HepG2 (cell line): ENCODE results near the gene ECM1. TPM values are rescaled to one million over a fixed set of nuclear protein-coding genes. Genes with fewer than 3 reads are reported as not detected.

Source experiments
- DRAP1 ChIP-seq: IDR thresholded peaks from 2 replicates; pipeline ENCODE4 v1.6.1; 2016; ENCODE audit warnings: missing genetic modification reagents, missing compliant biosample characterization
- FOXP1 ChIP-seq, 2 experiments: fragments of 450-650 bp in 1 of 2; IDR thresholded peaks; 2 replicates each; pipeline ENCODE4 v1.6.1; 2017 to 2018; ENCODE audit warnings: antibody characterized with exemption in 1 of 2
- HMGXB4 ChIP-seq, 2 experiments: sonication (generic) in 1 of 2; formaldehyde crosslinking in 1 of 2; IDR thresholded peaks; 2 replicates each; pipeline versions ENCODE4 v1.4.0 to v1.6.1; 2018 to 2020; ENCODE audit warnings: missing genetic modification reagents in 2 of 2, borderline replicate concordance in 1 of 2, low read depth in 1 of 2, mild to moderate bottlenecking in 1 of 2, missing biosample characterization in 1 of 2
- HNF1B ChIP-seq: sonication (generic); formaldehyde crosslinking; IDR thresholded peaks from 2 replicates; pipeline ENCODE4 v1.5.1; 2020; ENCODE audit warnings: mild to moderate bottlenecking, moderate library complexity, missing genetic modification reagents
- NCOA5 ChIP-seq: sonication (generic); formaldehyde crosslinking; IDR thresholded peaks from 2 replicates; pipeline ENCODE4 v1.4.0; 2020; ENCODE audit warnings: missing genetic modification reagents
- NR2F6 ChIP-seq, 2 experiments: IDR thresholded peaks; 2 replicates each; pipeline ENCODE4 v1.6.1; 2016; ENCODE audit warnings: antibody characterized with exemption in 1 of 2, mild to moderate bottlenecking in 1 of 2
- RBAK ChIP-seq: sonication (generic); formaldehyde crosslinking; IDR thresholded peaks from 2 replicates; pipeline ENCODE4 v1.5.1; 2020; ENCODE audit warnings: mild to moderate bottlenecking, missing genetic modification reagents
- SAP130 ChIP-seq: IDR thresholded peaks from 2 replicates; pipeline ENCODE4 v1.6.1; 2016; ENCODE audit warnings: low read depth
- SOX13 ChIP-seq, 3 experiments: fragments of 450-650 bp in 1 of 3; sonication (generic) in 1 of 3; formaldehyde crosslinking in 1 of 3; IDR thresholded peaks in 2 of 3; conservative IDR thresholded peaks in 1 of 3; 2 replicates each; pipeline versions ENCODE4 v1.5.0 to v1.6.1; 2016 to 2020; ENCODE audit warnings: antibody characterized with exemption in 1 of 3, mild to moderate bottlenecking in 1 of 3, missing compliant biosample characterization in 1 of 3, missing genetic modification reagents in 1 of 3, moderate library complexity in 1 of 3
- ZNF281 ChIP-seq: sonication (generic); formaldehyde crosslinking; IDR thresholded peaks from 2 replicates; pipeline ENCODE4 v1.4.0; 2020; ENCODE audit warnings: missing genetic modification reagents, borderline replicate concordance
- polyA plus RNA-seq, 8 experiments: library from polyadenylated mRNA; depleted of rRNA in 3 of 8; stranded (reverse) in 7 of 8; unstranded in 1 of 8; fragments of >200 nt; fragmentation: Illumina TruSeq in 4 of 8; extraction: Trizol in 4 of 8; gene quantifications; 2 replicates each; pipeline versions ENCODE4 v1.2.1 to v1.2.3, GENCODE V29; 2011 to 2016; ENCODE audit warnings: low read depth in 4 of 8, missing spikeins in 1 of 8, mixed read lengths in 1 of 8; ENCODE audit not compliant: insufficient read depth in 1 of 8
- total RNA-seq, 5 experiments: library from RNA; depleted of rRNA; stranded (reverse); fragments of >200 nt; fragmentation: Illumina TruSeq; extraction: Trizol; gene quantifications; 2 replicates each; pipeline ENCODE4 v1.2.3, GENCODE V29; 2016; ENCODE audit warnings: low read depth in 1 of 5

The ECM1 gene
- total and polyA plus RNA-seq, 2 of the 13 experiments (the other 11 are each of a cell fraction or from before 2014, with no cell fraction given), result 0.42 to 1.0 TPM

- TF ChIP-seq ZNF281 (CRISPR knock-in tag), result no peak
- no peak for TF ChIP-seq SOX13 (IDR thresholded peaks at IDR 0.05)
- TF ChIP-seq SOX13 (CRISPR knock-in tag; conservative IDR thresholded peaks at IDR 0.05 in 1 of 2, IDR thresholded peaks at IDR 0.05 in 1 of 2), result peak in 1 of 2 experiments; percentile 45; a peak in 1 of 4 replicates
- TF ChIP-seq DRAP1, result 0 out of 2 replicates have a peak, but pooled peaks have one; percentile 16
- TF ChIP-seq HNF1B (CRISPR knock-in tag), result 0 out of 2 replicates have a peak, but pooled peaks have one; percentile 18
- TF ChIP-seq NR2F6 (IDR thresholded peaks at IDR 0.05), result 0 out of 2 replicates have a peak, but pooled peaks have one; percentile 33
- TF ChIP-seq NR2F6 (CRISPR knock-in tag; IDR thresholded peaks at IDR 0.05), result no peak
- TF ChIP-seq RBAK (CRISPR knock-in tag), result no peak
- TF ChIP-seq FOXP1 (IDR thresholded peaks at IDR 0.05), result no peak
- TF ChIP-seq FOXP1 (CRISPR knock-in tag; IDR thresholded peaks at IDR 0.05), result peak; percentile 26; the same call in 1 of the 2 replicates
- no peak for TF ChIP-seq NCOA5
- TF ChIP-seq SAP130 (CRISPR knock-in tag), result peak; percentile 53; the same call in 1 of the 2 replicates
- peak in 1 of 2 experiments; percentile 67; a peak in 1 of 4 replicates for TF ChIP-seq HMGXB4 (CRISPR knock-in tag; IDR thresholded peaks at IDR 0.05; ENCODE audit: borderline replicate concordance in 1 of 2, low read depth in 1 of 2)
Observed at GRCh38 chr1:150516616-150517015, 8.7 kb downstream of the ECM1 start (continued).
